ENCODE data around the gene B3GAT1. TPM values are rescaled to one million over a fixed set of nuclear protein-coding genes. Genes with fewer than 3 reads are reported as not detected.

B3GAT1 gene
- total RNA-seq, 1 donor, result not detected

GRCh38 chr11:134455516-134455915, 43.5 kb upstream of the B3GAT1 start:
- H3K4me3 ChIP-seq (ENCODE audit: low read depth, low read length), result no peak overlapping the region
- TF ChIP-seq CTCF (IDR thresholded peaks at IDR 0.05; ENCODE audit: insufficient read depth, low read depth, low read length), result no peak
- no peak for DNase-seq (ENCODE audit: low read depth)

- no peak for DNase-seq (ENCODE audit: low read depth)
- no peak for TF ChIP-seq CTCF (IDR thresholded peaks at IDR 0.05; ENCODE audit: insufficient read depth, low read depth, low read length)
- no peak overlapping the region for H3K4me3 ChIP-seq (ENCODE audit: low read depth, low read length)
Observed at GRCh38 chr11:134454146-134454690, 42.2 kb upstream of the B3GAT1 start.

GRCh38 chr11:134453441-134453840, 41.4 kb upstream of the B3GAT1 start:
- TF ChIP-seq CTCF (IDR thresholded peaks at IDR 0.05; ENCODE audit: insufficient read depth, low read depth, low read length), result no peak
- H3K4me3 ChIP-seq (ENCODE audit: low read depth, low read length), result no peak overlapping the region
- no peak for DNase-seq (ENCODE audit: low read depth)

- no peak for TF ChIP-seq CTCF (IDR thresholded peaks at IDR 0.05; ENCODE audit: insufficient read depth, low read depth, low read length)
- no peak overlapping the region for H3K4me3 ChIP-seq (ENCODE audit: low read depth, low read length)
- no peak for DNase-seq (ENCODE audit: low read depth)
Observed at GRCh38 chr11:134452838-134453155, 40.8 kb upstream of the B3GAT1 start.

- TF ChIP-seq CTCF (IDR thresholded peaks at IDR 0.05; ENCODE audit: insufficient read depth, low read depth, low read length), result no peak
Observed at GRCh38 chr11:134452026-134452837, 40.2 kb upstream of the B3GAT1 start.

GRCh38 chr11:134450186-134450585, 38.1 kb upstream of the B3GAT1 start:
- H3K4me3 ChIP-seq (ENCODE audit: low read depth, low read length), result no peak overlapping the region
- no peak for DNase-seq (ENCODE audit: low read depth)
- no peak for TF ChIP-seq CTCF (IDR thresholded peaks at IDR 0.05; ENCODE audit: insufficient read depth, low read depth, low read length)

More at GRCh38 chr11:134452026-134452837, 40.2 kb upstream of the B3GAT1 start:
- DNase-seq (ENCODE audit: low read depth), result no peak
- no peak overlapping the region for H3K4me3 ChIP-seq (ENCODE audit: low read depth, low read length)
